Activated naive CD4-positive, alpha-beta T cell (primary cell): Measurements from ENCODE around the gene METTL21A.
"Not testable (repeated sequence)": the region's sequence is repeated elsewhere in the genome, so short reads cannot be mapped to it uniquely, and the experiment has no call there.

Experiments used
- DNase-seq, 4 experiments: peaks; one replicate each; lab custom pipeline; 2025; lab: John Stamatoyannopoulos, UW

METTL21A gene

GRCh38 chr2:207625014-207625907 lies at the start of gene METTL21A:
METTL21A (minus strand) TSS chr2:207625394; CDS start chr2:207624375, 1,019 bp downstream.
- DNase-seq: peak; percentile 85 to 93 (median 88)

- DNase-seq: no peak
Observed at GRCh38 chr2:207674826-207675225, 49.6 kb upstream of the METTL21A start.

- DNase-seq: no peak
Observed at GRCh38 chr2:207674266-207674774, 49.1 kb upstream of the METTL21A start.

GRCh38 chr2:207673431-207673830 lies 48.2 kb upstream of the METTL21A start:
- DNase-seq: no peak

GRCh38 chr2:207670887-207671286 lies 45.7 kb upstream of the METTL21A start:
- no peak for DNase-seq

GRCh38 chr2:207663870-207664545 lies 38.8 kb upstream of the METTL21A start:
- DNase-seq: no peak

GRCh38 chr2:207662203-207662602 lies 37.0 kb upstream of the METTL21A start:
- DNase-seq: no peak

- no peak for DNase-seq
Observed at GRCh38 chr2:207660994-207661393, 35.8 kb upstream of the METTL21A start.

- DNase-seq: no peak
Observed at GRCh38 chr2:207658156-207658555, 33.0 kb upstream of the METTL21A start.

- DNase-seq: no peak
Observed at GRCh38 chr2:207655000-207655399, 29.8 kb upstream of the METTL21A start.

GRCh38 chr2:207646582-207646981 lies 21.4 kb upstream of the METTL21A start:
- not testable (repeated sequence) for DNase-seq

GRCh38 chr2:207643892-207644291 lies 18.7 kb upstream of the METTL21A start:
- DNase-seq: no peak

- no peak for DNase-seq
Observed at GRCh38 chr2:207640661-207641060, 15.5 kb upstream of the METTL21A start.

- no peak for DNase-seq
Observed at GRCh38 chr2:207640160-207640559, 15.0 kb upstream of the METTL21A start.

GRCh38 chr2:207639288-207639687 lies 14.1 kb upstream of the METTL21A start:
- DNase-seq: not testable (repeated sequence)

GRCh38 chr2:207635468-207636200 lies 10.4 kb upstream of the METTL21A start:
- DNase-seq: no peak

GRCh38 chr2:207633686-207634085 lies 8.5 kb upstream of the METTL21A start:
- no peak for DNase-seq

GRCh38 chr2:207632575-207633493 lies 7.6 kb upstream of the METTL21A start:
- DNase-seq: no peak

GRCh38 chr2:207630491-207630890 lies 5.3 kb upstream of the METTL21A start:
- DNase-seq: no peak

GRCh38 chr2:207629553-207629952 lies 4.4 kb upstream of the METTL21A start:
- DNase-seq: no peak
